ENCODE results near the gene SELL.

The SELL gene

DNA sequence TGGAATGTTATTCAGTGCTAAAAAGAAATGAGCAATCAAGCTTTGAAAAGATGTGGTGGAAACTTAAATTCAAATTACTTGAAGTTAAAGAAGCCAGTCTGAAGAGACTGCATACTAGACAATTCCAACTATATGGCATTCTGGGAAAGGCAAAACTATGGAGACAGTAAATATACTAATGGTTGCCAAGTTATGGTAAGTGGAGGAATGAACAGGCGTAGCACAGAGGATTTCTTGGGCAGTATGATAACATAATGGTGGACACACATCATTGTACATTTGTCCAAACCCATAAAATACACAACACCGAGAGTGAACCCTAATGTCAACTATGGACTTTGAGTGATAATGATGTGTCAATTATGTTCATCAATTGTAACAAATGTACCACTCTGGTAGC, 60.4 kb downstream of the SELL start:
- no peak for DNase-seq (ENCODE audit: low read depth)
- TF ChIP-seq, protein P1, sequence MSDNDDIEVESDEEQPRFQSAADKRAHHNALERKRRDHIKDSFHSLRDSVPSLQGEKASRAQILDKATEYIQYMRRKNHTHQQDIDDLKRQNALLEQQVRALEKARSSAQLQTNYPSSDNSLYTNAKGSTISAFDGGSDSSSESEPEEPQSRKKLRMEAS (IDR thresholded peaks at IDR 0.05; ENCODE audit: low read depth, low read length), result no peak
- TF ChIP-seq, protein P2, sequence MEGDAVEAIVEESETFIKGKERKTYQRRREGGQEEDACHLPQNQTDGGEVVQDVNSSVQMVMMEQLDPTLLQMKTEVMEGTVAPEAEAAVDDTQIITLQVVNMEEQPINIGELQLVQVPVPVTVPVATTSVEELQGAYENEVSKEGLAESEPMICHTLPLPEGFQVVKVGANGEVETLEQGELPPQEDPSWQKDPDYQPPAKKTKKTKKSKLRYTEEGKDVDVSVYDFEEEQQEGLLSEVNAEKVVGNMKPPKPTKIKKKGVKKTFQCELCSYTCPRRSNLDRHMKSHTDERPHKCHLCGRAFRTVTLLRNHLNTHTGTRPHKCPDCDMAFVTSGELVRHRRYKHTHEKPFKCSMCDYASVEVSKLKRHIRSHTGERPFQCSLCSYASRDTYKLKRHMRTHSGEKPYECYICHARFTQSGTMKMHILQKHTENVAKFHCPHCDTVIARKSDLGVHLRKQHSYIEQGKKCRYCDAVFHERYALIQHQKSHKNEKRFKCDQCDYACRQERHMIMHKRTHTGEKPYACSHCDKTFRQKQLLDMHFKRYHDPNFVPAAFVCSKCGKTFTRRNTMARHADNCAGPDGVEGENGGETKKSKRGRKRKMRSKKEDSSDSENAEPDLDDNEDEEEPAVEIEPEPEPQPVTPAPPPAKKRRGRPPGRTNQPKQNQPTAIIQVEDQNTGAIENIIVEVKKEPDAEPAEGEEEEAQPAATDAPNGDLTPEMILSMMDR (IDR thresholded peaks at IDR 0.05; ENCODE audit: low read depth, low read length), result no peak
- TF ChIP-seq POLR2A (IDR thresholded peaks at IDR 0.05; ENCODE audit: extremely low read depth, insufficient read length) (no peak), MYC (IDR thresholded peaks at IDR 0.05; ENCODE audit: low read depth, low read length) (no peak)
- H3K4me3 ChIP-seq (ENCODE audit: low read depth, low read length), result no peak overlapping the region

DNA sequence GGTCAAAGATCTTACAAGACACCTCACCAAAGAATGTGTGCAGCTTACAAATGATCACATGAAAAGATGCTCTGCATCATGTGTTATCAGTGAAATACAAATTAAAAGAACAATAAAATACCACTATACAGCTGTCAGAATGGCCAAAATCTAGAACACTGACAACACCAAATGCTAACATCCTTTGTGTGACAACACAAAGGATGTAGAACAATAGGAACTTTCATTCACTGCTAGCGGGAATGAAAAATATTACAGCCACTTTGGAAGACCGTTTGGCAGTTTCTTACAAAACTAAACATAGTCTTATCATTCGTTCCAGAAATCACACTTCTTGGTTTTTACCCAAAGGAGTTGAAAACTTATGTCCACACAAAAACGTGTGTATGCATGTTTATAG, 60.9 kb downstream of the SELL start:
- TF ChIP-seq, protein P2 (IDR thresholded peaks at IDR 0.05; ENCODE audit: low read depth, low read length), result no peak
- no peak for TF ChIP-seq POLR2A (IDR thresholded peaks at IDR 0.05; ENCODE audit: extremely low read depth, insufficient read length)
- TF ChIP-seq MYC (IDR thresholded peaks at IDR 0.05; ENCODE audit: low read depth, low read length), result no peak
- TF ChIP-seq, protein P1 (IDR thresholded peaks at IDR 0.05; ENCODE audit: low read depth, low read length), result no peak
- DNase-seq (ENCODE audit: low read depth), result no peak
- no peak overlapping the region for H3K4me3 ChIP-seq (ENCODE audit: low read depth, low read length)

DNA sequence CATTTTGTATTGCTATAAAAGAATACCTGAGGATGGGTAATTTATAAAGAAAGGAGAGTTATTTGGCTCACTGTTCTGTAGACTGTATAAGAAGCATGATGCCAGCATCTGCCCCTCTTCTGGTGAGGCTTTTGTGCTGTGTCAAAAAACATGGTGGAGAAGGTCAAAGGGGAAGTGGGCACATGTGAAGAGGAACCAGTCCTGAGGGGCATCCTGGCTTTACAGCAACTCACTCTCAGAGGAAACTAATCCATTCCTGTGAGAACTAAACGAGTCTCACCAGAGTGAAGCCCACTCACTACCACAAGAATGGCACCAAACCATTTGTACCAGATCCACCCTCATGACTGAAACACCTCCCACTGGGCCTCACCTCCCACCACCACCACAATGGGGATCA, 62.7 kb downstream of the SELL start:
- no peak overlapping the region for H3K4me3 ChIP-seq (ENCODE audit: low read depth, low read length)
- TF ChIP-seq, protein P2 (IDR thresholded peaks at IDR 0.05; ENCODE audit: low read depth, low read length), result no peak
- TF ChIP-seq, protein P1 (IDR thresholded peaks at IDR 0.05; ENCODE audit: low read depth, low read length), result no peak
- TF ChIP-seq POLR2A (IDR thresholded peaks at IDR 0.05; ENCODE audit: extremely low read depth, insufficient read length) (no peak), MYC (IDR thresholded peaks at IDR 0.05; ENCODE audit: low read depth, low read length) (no peak)
- peak; percentile 3 for DNase-seq (ENCODE audit: low read depth)

DNA sequence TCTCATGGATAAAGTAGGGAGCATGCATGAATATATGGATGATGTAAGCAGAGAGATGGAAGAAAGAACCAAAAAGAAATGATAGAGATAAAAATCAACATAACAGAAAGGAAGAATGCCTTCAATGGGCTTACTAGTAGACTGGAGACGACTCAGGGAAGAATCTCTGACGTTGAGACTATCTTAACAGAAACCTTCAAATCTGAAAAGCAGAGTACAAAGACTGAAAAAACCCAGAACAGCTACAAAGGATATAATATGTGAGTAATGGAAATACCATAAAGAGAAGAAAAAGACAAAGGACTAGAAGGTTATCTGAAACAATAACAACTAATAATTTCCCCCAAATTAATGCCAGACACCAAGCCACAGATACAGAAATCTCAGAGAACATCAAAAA, 63.2 kb downstream of the SELL start:
- no peak overlapping the region for H3K4me3 ChIP-seq (ENCODE audit: low read depth, low read length)
- DNase-seq (ENCODE audit: low read depth), result no peak
- TF ChIP-seq POLR2A (IDR thresholded peaks at IDR 0.05; ENCODE audit: extremely low read depth, insufficient read length), result no peak
- TF ChIP-seq, protein P2 (IDR thresholded peaks at IDR 0.05; ENCODE audit: low read depth, low read length), result no peak
- TF ChIP-seq, protein P1 (IDR thresholded peaks at IDR 0.05; ENCODE audit: low read depth, low read length), result no peak
- no peak for TF ChIP-seq MYC (IDR thresholded peaks at IDR 0.05; ENCODE audit: low read depth, low read length)

DNA sequence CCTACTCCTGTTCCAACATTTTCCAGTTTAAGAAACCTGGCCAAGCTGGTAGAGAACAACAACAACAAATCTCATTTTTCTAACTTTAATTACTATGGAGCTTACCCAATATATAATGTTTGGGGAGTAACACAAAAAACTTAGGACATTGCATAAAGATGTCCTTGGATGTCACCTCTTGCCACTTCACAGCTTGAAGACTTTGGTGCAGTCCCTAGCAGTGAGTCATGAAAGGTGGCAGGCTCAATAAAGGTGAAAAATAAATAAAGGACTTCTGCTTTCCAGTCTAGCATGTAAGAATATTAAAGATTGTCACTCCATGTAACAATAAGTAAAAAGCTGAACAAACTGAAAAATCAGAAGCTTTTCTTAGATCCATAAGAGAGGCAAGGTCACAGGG, 63.9 kb downstream of the SELL start:
- H3K4me3 ChIP-seq (ENCODE audit: low read depth, low read length), result no peak overlapping the region
- no peak for DNase-seq (ENCODE audit: low read depth)
- TF ChIP-seq POLR2A (IDR thresholded peaks at IDR 0.05; ENCODE audit: extremely low read depth, insufficient read length) (no peak), MYC (IDR thresholded peaks at IDR 0.05; ENCODE audit: low read depth, low read length) (no peak)
- TF ChIP-seq, protein P1 (IDR thresholded peaks at IDR 0.05; ENCODE audit: low read depth, low read length), result no peak
- TF ChIP-seq, protein P2 (IDR thresholded peaks at IDR 0.05; ENCODE audit: low read depth, low read length), result no peak

DNA sequence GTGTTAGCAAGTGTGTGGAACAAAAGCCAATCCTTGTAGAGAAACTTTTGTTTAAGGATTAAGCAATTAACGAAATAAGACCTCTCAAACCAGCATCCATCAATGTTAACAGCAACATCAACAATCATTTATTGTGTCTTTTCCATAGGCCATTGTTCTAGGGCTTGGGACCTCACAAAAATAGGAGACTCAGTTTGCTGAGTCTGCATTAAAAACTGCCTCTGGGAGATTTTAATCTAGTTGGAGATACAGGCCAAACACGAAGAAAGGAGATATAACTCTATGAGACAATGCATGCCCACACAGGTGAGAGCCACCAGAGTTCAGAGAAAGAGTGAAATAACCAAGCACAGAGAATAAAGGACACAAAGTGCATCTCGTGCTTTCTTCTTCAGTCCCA, 67.1 kb downstream of the SELL start:
- DNase-seq (ENCODE audit: low read depth), result no peak
- no peak overlapping the region for H3K4me3 ChIP-seq (ENCODE audit: low read depth, low read length)
- TF ChIP-seq MYC (IDR thresholded peaks at IDR 0.05; ENCODE audit: low read depth, low read length), result no peak
- TF ChIP-seq, protein P1 (IDR thresholded peaks at IDR 0.05; ENCODE audit: low read depth, low read length), result no peak
- TF ChIP-seq POLR2A (IDR thresholded peaks at IDR 0.05; ENCODE audit: extremely low read depth, insufficient read length), result no peak
- TF ChIP-seq, protein P2 (IDR thresholded peaks at IDR 0.05; ENCODE audit: low read depth, low read length), result no peak
